ENCODE measurements around the gene OTOF.
"Not testable (repeated sequence)": the region's sequence is repeated elsewhere in the genome, so short reads cannot be mapped to it uniquely, and the experiment has no call there.

OTOF gene

DNA sequence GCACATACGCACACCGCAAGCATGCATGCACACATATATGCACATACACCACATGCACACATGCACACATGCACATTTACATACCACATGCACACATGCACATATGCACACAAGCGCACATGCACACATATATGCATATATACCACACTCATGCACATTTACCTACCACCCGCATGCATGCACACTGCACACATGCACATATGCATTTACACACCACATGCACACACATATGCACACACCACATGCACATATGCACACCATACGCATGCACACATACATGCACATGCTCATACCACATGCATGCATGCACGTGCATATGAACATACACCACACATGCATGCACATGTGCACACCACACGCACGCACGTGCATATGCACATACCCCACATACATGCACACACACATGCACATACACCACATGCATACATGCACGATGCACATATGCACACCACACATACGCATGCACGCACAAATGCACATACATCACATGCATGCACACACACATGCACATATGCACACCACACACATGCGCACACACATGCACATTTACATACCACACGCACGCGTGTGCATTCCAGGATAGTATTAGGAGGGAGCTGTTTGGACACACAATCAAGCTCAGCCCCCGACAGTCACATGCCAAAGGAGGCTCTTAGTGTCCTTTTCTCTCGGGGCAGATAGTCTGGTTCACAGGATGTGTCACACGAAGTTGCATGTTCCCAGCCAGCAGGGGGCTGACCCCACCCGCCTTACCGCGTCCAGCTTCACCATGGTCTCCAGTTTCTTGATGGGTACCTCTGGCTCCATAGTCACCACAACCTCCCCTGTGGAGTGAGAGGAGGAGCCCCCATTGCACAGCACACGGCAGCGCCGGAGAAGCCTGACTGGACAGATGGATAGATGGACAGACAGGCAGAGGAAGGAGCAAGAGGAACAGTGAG is 5.9 kb downstream of the OTOF start:
- Histone ChIP-seq H3K4me1 (ENCODE audit: insufficient read depth, low read length) (no peaks in the 10 kb centered on the region), H3K27ac (ENCODE audit: low read depth, low read length) (no peak overlapping the region), H3K4me3 (ENCODE audit: low read length) (no peak overlapping the region), H3K36me3 (ENCODE audit: insufficient read depth, low read length) (no peaks in the 10 kb centered on the region), H3K9me3 (ENCODE audit: insufficient read depth, low read depth, low read length) (no peaks in the 10 kb centered on the region), H3K27me3 (ENCODE audit: insufficient read depth, low read length) (no peaks in the 10 kb centered on the region), H3K9ac (ENCODE audit: low read depth, low read length) (no peak overlapping the region)
- WGBS: 95% methylated on average over 25 of the region's 25 CpGs

DNA sequence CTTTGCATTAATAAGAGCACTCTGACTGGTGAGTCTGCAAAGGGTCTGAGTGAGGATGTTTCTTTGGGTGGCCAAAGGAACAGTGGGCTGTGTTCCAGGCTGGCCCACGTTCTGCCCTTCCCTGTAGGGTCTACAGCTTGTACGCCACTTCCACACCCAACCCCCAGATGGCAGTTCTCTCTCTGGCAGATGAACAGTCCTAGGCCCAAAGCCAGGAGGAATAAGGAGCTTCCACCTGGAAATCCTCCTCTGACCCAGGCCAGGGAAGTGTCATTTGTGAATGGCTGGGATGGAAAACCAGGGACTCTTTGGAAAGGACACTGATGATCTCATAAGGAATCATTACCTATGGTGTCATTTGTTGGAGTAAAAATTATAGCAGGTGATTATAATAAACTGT is 6.6 kb downstream of the OTOF start:
- Histone ChIP-seq H3K4me3 (ENCODE audit: low read length) (no peak overlapping the region), H3K36me3 (ENCODE audit: insufficient read depth, low read length) (no peaks in the 10 kb centered on the region), H3K9ac (ENCODE audit: low read depth, low read length) (no peak overlapping the region), H3K27me3 (ENCODE audit: insufficient read depth, low read length) (no peaks in the 10 kb centered on the region), H3K27ac (ENCODE audit: low read depth, low read length) (no peak overlapping the region), H3K4me1 (ENCODE audit: insufficient read depth, low read length) (no peaks in the 10 kb centered on the region), H3K9me3 (ENCODE audit: insufficient read depth, low read depth, low read length) (no peaks in the 10 kb centered on the region)
- WGBS: 62% methylated on average over 2 of the region's 2 CpGs

DNA sequence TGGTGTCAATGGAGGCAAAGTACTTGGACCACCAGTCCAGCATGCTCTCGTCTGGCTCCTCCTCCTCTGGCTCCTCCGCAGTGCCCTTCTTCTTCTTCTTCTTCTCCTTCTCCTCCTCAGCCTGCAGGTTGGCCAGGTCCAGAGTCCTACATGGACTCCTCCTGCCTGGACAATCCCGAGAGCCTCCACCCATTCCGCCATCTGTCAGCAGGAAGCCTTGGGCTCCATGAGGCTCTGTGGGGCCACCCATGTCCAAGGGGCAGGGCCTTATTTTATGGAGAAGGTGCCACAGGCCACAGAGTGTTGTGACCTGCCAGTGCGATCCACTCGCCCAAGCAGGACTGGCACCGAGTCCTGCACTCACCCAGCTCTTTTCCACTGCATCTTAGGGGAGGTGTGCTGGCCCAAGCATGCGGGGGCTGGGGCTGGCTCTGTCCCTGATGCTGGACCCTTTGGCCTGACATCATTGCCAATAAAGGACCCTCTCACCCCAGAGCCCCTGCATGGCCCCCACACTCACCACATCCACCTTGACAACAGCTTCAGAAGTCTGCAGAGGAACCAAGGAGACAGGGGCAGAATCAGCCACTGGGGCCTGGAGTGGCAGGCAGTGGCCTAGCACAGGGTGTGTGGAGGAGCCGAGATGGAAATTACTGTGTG is 7.2 kb downstream of the OTOF start:
- Histone ChIP-seq H3K9ac (ENCODE audit: low read depth, low read length) (no peak overlapping the region), H3K27ac (ENCODE audit: low read depth, low read length) (no peak overlapping the region), H3K27me3 (ENCODE audit: insufficient read depth, low read length) (no peaks in the 10 kb centered on the region), H3K4me1 (ENCODE audit: insufficient read depth, low read length) (no peaks in the 10 kb centered on the region), H3K36me3 (ENCODE audit: insufficient read depth, low read length) (no peaks in the 10 kb centered on the region), H3K4me3 (ENCODE audit: low read length) (no peak overlapping the region), H3K9me3 (ENCODE audit: insufficient read depth, low read depth, low read length) (no peaks in the 10 kb centered on the region)
- 94% methylated on average over 9 of the region's 9 CpGs for WGBS

DNA sequence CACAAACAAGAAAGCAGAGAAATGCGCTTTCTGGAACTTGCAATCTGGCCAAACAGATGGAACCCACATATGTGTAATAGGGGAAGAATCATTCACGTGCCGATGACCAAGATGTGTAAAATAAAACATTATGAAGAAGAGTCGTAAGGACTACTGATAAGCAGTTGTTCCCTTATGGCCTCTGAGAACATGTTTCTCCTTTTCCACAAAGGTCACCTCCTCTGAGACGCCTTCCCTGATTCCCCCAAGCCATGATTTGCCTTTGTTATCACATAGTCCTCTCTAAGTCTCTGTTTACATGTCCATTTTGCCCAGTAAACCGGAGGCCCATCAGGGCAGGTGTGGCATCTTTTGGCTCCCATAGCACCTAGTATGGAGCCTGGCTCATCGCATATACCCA is 8.0 kb downstream of the OTOF start:
- no peak overlapping the region for H3K9ac ChIP-seq (ENCODE audit: low read depth, low read length)
- 92% methylated on average over 7 of the region's 7 CpGs for WGBS
- no peak overlapping the region for H3K4me3 ChIP-seq (ENCODE audit: low read length)
- H3K27me3 ChIP-seq (ENCODE audit: insufficient read depth, low read length): no peaks in the 10 kb centered on the region
- H3K27ac ChIP-seq (ENCODE audit: low read depth, low read length): no peak overlapping the region
- no peaks in the 10 kb centered on the region for H3K36me3 ChIP-seq (ENCODE audit: insufficient read depth, low read length)
- no peaks in the 10 kb centered on the region for H3K9me3 ChIP-seq (ENCODE audit: insufficient read depth, low read depth, low read length)
- no peaks in the 10 kb centered on the region for H3K4me1 ChIP-seq (ENCODE audit: insufficient read depth, low read length)

DNA sequence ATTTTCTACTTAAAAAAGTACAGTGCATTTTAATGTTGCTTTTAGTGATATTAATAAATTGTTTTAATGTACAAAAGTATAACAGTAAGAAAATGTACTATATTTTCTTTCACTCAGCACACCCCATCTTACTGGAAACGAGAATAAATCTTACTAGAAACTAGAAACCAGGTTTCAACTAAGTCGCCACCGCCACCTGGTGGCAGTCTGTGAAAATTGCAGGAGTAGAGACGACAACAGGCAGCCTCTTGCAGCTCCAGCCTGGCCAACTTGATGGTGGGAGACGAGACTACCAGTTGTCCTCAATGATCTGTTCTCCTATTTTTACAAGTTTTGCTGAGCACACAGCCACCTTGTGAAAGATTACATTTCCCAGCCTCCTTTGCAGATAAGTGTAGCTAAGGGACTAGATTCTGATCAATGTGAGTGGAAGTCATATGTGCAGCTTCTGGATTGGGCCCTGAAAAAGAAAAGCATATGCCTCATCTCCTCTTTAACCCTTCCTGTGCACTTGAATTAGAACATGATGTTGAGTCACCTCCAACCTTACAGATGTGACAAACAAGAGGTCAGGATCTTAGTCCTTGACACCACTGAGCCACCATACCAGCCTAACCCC is 8.7 kb downstream of the OTOF start:
- H3K36me3 ChIP-seq (ENCODE audit: insufficient read depth, low read length): no peaks in the 10 kb centered on the region
- no peaks in the 10 kb centered on the region for H3K9me3 ChIP-seq (ENCODE audit: insufficient read depth, low read depth, low read length)
- no peaks in the 10 kb centered on the region for H3K27me3 ChIP-seq (ENCODE audit: insufficient read depth, low read length)
- H3K4me1 ChIP-seq (ENCODE audit: insufficient read depth, low read length): no peaks in the 10 kb centered on the region
- WGBS: 15% methylated on average over 5 of the region's 5 CpGs
- no peak overlapping the region for H3K9ac ChIP-seq (ENCODE audit: low read depth, low read length)
- no peak overlapping the region for H3K4me3 ChIP-seq (ENCODE audit: low read length)
- no peak overlapping the region for H3K27ac ChIP-seq (ENCODE audit: low read depth, low read length)

DNA sequence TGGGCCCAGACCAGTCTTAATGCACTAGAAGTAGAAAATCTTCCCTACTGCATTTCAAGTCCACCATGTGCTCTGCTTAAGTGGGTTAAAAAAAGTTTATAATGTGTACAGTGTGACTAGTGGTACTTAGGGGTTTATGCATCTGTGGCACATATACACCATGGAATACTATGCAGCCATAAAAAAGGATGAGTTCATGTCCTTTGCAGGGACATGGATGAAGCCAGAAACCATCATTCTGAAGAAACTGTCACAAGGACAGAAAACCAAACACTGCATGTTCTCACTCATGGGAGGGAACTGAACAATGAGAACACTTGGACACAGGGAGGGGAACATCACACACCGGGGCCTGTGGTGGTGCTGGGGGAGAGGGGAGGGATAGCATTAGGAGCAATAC is 9.4 kb downstream of the OTOF start:
- 86% methylated on average over 1 of the region's 1 CpG for WGBS
- not testable (repeated sequence) for H3K27me3 ChIP-seq (ENCODE audit: insufficient read depth, low read length); H3K4me1 ChIP-seq (ENCODE audit: insufficient read depth, low read length); H3K36me3 ChIP-seq (ENCODE audit: insufficient read depth, low read length); H3K27ac ChIP-seq (ENCODE audit: low read depth, low read length); H3K9me3 ChIP-seq (ENCODE audit: insufficient read depth, low read depth, low read length); H3K4me3 ChIP-seq (ENCODE audit: low read length); H3K9ac ChIP-seq (ENCODE audit: low read depth, low read length)

DNA sequence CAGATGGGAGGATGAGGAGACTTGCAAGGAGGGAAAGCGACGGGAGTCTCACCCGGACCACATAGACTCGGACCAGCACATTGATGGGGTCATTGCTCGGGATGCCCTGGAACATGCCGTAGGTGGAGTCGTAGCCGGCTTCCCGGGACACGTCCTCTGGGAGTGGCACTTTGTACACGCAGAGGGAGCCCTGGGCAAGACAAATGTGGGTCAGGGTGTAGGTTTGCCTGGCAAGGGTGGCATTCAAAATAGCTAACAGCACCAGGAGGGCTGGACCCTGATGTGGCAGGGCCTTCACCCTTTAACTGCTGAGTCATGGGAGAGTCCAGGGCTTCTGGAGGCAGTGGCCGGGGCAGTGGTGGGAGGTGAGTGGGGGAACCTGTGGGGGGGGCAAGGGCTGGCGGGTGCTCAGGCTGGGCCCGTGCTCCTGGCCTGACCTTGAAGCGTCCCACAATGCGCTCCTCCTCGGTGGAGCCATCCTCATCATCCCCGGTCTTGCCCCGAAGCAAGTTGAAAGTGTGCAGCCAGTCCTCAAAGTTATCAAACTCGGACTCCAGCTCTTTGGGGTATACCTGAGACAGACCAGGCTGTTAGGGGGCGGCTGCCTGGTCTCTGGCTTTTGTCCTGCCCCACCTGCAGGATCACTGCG is 11.1 kb downstream of the OTOF start:
- H3K36me3 ChIP-seq (ENCODE audit: insufficient read depth, low read length): no peaks in the 10 kb centered on the region
- 94% methylated on average over 22 of the region's 22 CpGs for WGBS
- no peak overlapping the region for H3K4me3 ChIP-seq (ENCODE audit: low read length)
- no peak overlapping the region for H3K9ac ChIP-seq (ENCODE audit: low read depth, low read length)
- peaks cover 7% of the 10 kb centered on the region for H3K4me1 ChIP-seq (ENCODE audit: insufficient read depth, low read length)
- no peaks in the 10 kb centered on the region for H3K27me3 ChIP-seq (ENCODE audit: insufficient read depth, low read length)
- H3K27ac ChIP-seq (ENCODE audit: low read depth, low read length): no peak overlapping the region
- H3K9me3 ChIP-seq (ENCODE audit: insufficient read depth, low read depth, low read length): no peaks in the 10 kb centered on the region

DNA sequence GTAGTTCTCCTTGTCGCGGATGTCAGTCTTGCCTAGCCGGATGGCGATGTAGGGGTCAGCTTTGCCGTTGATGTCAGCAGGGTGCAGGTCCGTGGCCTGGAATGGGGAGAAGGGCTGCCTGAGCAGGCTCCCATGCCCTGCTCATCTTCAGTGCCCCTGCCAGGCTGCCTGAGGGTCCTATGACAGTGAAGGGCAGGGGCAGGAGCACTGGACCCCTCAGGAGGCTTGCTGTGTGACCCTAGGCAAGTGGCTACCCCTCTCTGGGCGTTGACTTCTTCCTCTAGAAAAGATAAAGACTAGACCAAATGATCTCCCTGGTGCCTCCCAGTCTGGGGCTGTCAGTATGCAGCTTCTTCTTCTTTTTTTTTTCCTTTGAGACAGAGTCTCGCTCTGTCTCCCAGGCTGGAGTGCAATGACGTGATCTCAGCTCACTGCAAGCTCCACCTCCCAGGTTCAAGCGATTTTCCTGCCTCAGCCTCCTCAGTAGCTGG is 11.9 kb downstream of the OTOF start:
- H3K4me3 ChIP-seq (ENCODE audit: low read length): no peak overlapping the region
- H3K9ac ChIP-seq (ENCODE audit: low read depth, low read length): no peak overlapping the region
- no peaks in the 10 kb centered on the region for H3K9me3 ChIP-seq (ENCODE audit: insufficient read depth, low read depth, low read length)
- 94% methylated on average over 10 of the region's 10 CpGs for WGBS
- no peak overlapping the region for H3K27ac ChIP-seq (ENCODE audit: low read depth, low read length)
- H3K27me3 ChIP-seq (ENCODE audit: insufficient read depth, low read length): no peaks in the 10 kb centered on the region
- H3K4me1 ChIP-seq (ENCODE audit: insufficient read depth, low read length): peaks cover 7% of the 10 kb centered on the region
- no peaks in the 10 kb centered on the region for H3K36me3 ChIP-seq (ENCODE audit: insufficient read depth, low read length)

DNA sequence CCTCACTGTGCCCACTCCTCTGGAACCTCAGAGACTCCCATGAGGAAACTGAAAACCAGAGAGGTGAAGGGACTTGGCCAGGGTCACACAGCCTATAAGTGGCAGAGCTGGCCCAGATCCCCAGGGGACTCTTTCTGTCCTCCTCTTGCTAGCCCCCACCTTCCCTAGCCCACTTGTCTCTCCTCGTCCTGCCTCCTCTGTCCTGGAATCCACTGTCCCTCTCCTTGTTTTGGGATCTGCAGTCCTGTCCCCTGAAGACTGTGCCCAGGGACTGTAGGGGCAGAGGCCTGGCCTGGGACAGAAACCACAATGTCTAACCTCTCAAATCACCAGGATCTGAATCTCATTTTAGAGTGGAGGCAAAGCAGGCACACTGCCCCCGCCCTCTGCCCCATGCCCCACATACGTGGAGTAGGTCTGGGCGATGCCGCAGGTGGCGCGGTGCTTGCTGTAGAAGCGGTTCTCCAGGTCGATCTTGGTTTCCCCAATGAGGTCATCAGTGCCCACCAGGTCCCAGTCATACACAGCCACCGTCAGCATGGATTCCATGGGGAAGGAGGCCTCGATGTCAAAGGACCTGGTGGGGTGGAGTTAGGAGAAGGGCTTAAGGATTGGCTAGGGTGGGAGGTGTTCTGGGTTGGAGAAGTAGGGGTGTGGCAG is 12.5 kb downstream of the OTOF start:
- no peaks in the 10 kb centered on the region for H3K27me3 ChIP-seq (ENCODE audit: insufficient read depth, low read length)
- no peaks in the 10 kb centered on the region for H3K36me3 ChIP-seq (ENCODE audit: insufficient read depth, low read length)
- H3K9ac ChIP-seq (ENCODE audit: low read depth, low read length): no peak overlapping the region
- no peak overlapping the region for H3K4me3 ChIP-seq (ENCODE audit: low read length)
- WGBS: 91% methylated on average over 11 of the region's 11 CpGs
- peaks cover 7% of the 10 kb centered on the region for H3K4me1 ChIP-seq (ENCODE audit: insufficient read depth, low read length)
- no peak overlapping the region for H3K27ac ChIP-seq (ENCODE audit: low read depth, low read length)
- H3K9me3 ChIP-seq (ENCODE audit: insufficient read depth, low read depth, low read length): no peaks in the 10 kb centered on the region

DNA sequence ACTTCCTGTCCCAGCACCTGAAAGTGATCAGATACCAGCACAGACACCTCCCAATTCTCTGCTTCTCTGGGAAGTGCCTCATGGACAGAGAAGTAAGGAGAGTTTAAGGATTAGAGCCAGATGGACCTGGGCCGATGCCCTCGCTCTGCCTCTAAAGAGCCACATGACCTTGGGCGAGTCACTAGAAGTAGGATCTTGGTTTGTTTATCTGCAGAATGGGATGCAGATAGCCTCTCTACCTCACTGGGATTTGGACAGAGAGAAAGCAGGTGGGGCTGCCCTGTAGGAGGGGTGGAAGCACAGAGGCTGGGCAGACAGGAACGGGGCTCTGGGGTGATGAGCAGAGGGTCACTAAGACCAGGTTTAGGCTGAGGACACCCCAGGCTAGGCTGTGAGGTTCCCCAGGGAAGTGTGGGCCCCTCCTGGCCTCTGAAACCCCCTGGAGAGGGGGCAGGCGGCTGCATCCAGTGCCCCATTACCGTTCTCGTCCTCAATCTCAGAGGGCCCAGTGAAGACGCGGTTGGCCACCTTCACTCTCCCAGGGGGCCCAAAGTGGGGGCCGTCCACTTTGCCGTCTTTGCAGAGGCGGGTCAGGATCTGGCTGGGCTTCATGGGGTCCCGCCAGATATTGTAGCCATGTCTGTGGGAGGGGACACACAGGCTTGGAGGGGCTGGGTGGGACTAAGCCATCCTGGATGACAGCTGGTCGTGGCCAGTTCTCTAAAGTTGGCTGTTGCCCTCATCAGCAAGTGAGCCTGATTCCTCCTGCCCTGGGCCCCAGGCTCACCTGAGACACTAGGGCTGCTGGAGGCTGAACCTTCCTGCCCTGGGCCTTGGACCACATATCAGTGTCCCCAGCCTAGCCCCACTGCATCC is 13.3 kb downstream of the OTOF start:
- H3K27me3 ChIP-seq (ENCODE audit: insufficient read depth, low read length): no peaks in the 10 kb centered on the region
- H3K9me3 ChIP-seq (ENCODE audit: insufficient read depth, low read depth, low read length): no peaks in the 10 kb centered on the region
- no peak overlapping the region for H3K27ac ChIP-seq (ENCODE audit: low read depth, low read length)
- H3K9ac ChIP-seq (ENCODE audit: low read depth, low read length): no peak overlapping the region
- no peaks in the 10 kb centered on the region for H3K36me3 ChIP-seq (ENCODE audit: insufficient read depth, low read length)
- WGBS: 87% methylated on average over 14 of the region's 14 CpGs
- H3K4me1 ChIP-seq (ENCODE audit: insufficient read depth, low read length): peaks cover 7% of the 10 kb centered on the region
- no peak overlapping the region for H3K4me3 ChIP-seq (ENCODE audit: low read length)
